NCI-H2171 (cell line): ENCODE data around the gene TSACC.

Source experiments
- DNase-seq: peaks from one replicate; lab custom pipeline; 2025; lab: John Stamatoyannopoulos, UW

The TSACC gene

DNA sequence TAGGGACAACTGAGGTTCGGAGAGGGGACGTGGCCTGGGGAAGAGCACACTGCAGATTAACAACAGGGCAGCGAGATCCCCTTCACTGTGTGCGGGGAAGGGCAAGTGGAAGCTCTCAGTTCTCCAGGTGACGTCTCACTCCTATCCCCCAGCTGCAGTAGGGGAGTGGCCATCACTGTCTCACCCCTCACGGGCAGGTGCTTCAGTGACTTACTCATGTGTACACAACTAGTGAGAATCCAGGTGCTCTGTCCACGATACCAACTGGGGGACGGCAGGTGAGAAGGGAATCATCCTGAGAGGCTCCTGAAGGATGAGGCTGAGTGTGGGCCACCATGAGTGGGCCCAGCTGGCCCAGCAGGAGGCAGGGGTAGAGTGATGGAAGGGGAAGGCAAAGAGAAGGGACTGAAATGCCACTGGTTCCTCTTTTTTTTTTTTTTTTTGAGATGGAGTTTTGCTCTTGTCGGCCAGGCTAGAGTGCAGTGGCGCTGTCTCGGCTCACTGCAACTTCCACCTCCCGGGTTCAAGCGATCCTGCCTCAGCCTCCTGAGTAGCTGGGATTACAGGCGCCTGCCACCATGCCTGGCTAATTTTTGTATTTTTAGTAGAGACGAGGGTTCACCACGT is 56.6 kb downstream of the TSACC start:
- DNase-seq = no peak
